Putamen (tissue), 1 donor: ENCODE results near the gene BRD3.

Experiments used
- DNase-seq: peaks from one replicate; pipeline ENCODE4 v3.0.0-alpha.2; 2016; ENCODE audit warnings: low spot score

Gene BRD3

DNA sequence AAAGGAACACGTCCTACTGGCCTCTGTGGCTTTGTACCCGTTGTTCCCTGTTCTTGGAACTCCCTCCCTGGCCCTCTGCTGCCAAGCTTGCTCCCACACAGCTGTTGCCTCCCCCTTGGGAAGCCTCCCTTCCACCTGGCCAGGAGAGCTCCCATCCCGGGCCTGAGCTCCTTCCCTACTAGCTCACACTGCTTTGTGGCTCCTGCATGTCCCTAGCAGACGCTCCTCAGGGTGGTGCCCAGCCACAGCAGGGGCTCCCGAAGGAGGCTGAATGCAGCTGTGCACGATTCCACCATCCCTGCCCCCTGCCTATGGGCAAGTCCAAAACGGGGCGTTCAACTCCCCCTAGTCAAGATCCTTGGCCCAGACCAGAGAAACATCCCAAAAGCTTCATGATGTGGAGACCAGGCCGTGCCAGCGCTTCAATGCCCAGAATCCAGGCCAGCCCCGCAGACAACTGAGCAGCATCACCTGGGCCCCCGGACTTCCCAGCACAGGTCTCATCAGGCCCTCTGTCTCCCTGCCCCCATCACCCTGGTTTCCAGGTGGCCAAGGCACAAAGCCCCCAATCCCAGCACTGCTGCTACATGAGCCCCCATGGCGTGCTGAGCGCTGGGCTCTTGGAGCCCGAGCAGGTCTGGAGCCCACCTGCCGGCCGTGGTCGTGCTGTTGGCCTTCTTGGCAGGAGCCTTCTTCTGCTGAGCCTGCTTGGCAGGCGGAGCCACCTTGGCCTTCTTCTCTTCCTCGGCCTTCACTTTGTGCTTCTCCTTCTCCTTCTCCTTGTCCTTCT is 28.2 kb downstream of the BRD3 start:
- DNase-seq: no peak

DNA sequence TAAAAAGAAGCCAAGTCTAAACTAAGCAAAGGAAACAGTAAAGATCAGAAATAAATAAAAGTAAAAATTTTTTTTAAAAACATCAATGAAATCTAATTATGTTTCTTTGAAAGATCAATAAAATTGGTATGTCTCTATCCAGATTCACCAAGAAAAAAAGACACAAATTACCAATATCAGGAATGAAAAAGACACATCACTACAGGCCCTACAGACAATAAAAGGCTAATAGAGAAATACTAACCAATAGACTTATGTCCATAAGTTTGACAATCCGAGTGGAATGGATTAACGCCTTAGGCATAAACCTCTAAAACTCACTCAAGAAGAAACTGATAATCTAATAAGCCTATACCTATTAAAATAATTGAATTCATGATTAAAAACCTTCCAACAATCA is 30.2 kb downstream of the BRD3 start:
- no peak for DNase-seq

DNA sequence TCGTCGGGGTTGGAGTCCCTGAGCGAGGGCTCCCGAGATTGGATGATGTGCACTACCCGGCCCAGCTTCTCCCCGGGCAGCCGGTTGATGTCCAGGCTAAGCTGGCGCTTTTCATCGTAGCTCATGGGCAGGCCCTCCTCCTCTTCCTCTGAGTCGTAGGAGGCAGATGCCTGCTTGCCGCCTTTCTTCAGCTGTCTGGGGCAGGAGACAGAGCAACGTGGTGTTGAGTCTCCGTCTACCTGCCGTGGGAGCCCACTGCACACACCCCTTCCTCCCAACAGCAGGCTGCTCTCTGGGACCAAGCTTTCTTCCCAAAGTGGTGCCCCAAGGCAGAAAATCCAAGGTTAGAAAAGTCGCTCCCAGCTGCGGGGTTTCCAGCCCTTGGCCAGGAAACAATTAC is 31.7 kb downstream of the BRD3 start:
- DNase-seq: no peak

DNA sequence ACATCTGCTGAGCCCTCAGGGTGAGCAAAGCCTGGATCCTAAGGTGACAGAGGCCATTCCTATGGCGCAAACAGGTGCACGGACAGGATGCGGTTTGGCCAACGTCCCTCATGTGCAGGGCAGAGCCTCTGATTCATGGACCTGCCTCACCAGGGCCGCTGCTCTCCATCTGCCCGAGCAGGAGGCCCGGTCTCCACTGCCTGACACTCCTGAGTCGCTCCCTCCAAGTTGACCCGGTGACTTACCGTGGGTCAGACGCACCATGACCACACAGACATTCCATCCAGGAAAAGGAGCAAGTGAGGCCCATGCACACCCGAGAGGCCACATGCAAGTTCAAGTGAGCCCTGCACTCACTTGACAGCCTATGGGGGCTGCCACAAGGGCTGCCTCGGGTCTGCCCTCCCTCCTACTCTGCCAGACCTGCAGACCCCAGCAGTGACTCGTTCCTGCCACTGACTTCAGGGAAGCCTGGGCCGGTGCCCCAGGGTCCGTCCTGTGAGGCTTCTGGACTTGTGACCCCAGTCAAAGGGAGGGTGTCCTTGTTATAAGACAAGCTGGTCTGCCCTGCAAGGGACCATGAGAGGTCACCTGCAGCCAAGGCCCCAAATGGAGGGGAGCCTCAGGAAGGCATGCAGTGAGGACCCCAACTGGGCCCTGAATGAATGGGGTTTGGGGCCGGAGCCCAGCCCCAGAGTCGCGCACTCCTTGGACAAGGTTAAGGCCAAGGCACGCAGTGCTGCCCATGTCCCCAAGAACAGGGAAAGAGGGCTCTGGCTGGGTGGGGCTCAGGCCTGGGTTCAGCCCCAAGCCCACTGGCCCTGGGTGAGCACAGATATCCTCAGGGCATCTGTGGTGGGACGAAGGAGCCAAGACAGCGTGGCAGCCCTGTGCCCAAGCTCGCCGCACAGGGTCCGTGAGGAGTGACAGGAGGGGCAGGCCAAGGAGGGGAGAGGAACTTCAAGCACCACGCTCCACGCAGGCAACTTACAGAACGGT is 32.5 kb downstream of the BRD3 start:
- DNase-seq: no peak

DNA sequence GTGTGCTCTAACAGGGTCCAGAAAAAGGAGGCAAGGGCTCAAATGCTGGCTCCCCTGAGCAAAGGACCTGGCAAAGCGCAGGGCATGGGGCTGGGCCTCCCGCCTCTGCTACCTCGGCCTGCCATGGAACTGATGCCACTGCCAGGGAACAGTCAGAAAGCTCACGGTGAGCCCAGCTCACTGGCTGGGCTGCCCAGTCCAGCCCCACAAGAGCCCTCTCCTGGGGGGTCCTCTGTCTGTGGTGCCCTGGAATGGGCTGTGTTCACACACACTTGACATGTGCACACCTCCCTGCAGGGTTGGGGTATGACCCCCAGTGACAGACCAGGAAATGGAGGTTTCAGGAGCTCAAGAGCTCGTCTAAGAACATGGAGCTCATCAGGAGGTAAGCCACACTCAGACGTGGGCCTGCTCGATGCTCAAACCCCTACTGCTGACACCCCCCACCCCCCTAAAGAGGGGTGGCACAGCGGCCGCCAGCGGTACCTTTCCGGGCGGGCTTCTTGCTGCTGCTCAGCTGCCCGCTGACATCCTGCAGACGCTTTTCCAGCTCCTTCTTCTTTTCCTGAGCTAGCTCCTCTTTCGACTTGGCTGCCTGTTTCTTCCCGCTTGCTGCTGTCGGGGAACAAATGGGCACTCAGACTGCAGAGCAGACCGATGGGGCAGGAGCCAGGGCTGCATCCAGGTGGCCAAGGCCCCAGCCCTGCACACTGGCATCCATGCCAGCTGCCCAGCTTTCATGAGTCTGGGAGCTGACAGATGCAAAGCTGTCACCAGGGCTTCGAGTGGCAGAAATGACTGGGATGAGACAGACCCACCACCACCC is 33.4 kb downstream of the BRD3 start:
- DNase-seq: no peak

DNA sequence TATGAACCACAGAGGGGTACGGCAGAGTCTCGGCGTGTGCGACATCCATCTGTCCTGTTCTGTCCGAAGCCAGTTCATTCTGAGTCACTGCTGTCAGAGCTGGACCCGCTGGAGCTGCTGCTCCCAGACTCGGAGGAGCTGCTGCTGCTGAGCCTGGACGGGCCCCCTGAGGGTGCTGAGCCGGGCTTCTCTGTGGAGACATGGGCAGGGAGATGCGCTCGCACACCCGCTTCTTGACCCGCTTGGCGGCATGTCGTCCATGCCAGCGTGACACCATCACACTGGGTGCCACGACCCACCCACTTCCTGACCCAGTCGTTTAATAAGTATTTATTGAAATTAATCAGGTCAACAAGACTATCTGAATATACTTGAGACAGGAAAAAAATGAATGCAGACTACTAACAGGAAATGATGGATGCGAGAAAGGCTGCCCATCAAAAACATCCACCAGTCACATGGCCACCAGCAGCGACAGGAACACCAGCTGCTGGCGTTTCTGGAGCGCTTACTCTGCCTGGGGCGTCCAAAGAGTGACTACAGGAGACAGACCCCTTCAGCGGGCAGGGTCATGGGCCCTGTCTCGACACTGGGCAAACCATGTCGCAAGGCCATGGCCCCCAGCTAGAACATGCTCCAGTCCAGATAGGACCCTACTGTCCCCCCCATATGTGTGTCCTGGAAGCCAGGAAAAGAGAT is 34.2 kb downstream of the BRD3 start:
- no peak for DNase-seq

DNA sequence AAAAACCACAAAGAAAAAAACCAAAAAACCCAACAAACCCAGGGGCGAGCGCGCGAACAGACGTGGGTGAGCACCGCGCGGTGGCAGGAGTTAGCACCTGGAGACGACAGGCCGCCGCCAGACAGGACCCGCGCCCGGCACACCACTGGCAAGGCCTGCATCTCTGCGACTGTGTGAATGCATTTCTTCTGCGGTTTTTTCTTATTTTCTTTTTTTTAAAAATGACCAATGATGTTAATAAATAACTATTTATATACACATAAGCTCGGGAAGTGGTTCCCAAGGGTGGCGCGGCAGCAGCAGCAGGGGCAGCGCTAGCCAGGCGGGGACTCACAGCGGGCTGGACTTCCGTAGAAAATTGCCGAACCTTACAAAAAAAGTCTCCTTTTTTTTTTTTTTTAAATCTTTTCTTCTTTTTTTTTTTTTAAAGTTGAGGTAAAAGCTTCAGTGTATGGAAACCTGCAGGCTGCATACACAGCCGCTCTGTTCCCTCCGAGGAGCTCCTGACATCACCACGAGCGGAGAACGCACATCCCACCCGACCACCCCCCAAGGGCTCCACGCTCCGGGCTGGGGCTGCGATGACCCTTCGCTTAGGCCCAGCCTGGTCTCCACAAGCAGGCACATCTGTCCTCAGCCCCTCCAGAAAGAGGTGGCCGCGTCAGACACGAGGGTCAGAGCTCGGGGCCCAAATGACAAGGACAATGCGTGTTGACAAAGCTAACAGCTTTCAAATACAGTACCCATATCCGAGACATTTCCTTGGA is 35.2 kb downstream of the BRD3 start:
- DNase-seq: no peak

DNA sequence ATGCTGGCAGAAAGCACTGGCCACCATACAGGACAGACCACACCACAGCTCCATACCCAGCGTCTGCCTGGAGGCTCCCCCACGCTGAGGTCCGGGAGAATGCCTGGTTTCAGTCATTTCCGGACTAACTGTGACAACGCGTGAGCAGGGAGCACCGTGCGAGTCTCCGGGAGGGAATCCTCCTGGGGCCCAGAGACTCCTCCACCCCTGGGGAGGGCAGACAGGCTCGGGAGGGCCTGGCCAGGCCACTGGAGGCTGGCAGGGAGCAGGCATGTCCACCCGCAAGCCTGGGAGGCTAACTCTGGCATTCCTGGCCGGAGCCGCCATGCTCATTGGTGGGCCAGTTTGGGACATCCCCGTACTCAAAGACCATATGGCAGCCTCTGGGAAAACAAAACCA is 36.0 kb downstream of the BRD3 start:
- DNase-seq: no peak

DNA sequence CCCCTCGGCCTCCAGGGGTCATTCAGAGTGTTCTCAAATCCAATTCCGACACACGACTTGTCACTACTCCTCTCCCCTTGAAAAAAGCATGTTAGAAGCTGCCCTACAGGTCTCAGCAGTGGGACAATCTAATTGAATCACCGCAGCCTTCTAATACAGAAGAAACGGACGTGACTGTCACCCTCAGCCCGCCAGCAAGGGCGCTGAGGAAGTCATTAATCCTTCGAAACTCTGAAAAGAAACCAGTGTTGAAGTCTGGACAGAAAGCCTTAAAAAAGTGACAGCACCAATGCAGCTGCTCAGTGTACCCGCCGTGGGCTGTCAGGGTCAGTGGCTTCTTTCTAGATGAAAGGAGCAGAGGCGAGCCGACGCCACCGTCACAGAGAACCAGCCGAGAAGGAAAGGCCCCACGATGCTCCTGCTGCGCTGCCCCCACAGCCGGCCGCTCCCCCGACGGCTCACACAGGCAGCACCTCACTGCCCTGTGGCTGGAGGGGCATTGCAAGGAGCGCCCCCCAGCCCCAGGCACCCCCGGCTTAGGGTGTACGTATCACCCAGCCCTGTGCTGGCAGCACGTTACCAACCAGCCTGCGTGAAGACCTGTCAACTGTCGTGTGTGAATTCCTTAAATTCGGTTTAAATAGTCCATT is 36.9 kb downstream of the BRD3 start:
- no peak for DNase-seq

DNA sequence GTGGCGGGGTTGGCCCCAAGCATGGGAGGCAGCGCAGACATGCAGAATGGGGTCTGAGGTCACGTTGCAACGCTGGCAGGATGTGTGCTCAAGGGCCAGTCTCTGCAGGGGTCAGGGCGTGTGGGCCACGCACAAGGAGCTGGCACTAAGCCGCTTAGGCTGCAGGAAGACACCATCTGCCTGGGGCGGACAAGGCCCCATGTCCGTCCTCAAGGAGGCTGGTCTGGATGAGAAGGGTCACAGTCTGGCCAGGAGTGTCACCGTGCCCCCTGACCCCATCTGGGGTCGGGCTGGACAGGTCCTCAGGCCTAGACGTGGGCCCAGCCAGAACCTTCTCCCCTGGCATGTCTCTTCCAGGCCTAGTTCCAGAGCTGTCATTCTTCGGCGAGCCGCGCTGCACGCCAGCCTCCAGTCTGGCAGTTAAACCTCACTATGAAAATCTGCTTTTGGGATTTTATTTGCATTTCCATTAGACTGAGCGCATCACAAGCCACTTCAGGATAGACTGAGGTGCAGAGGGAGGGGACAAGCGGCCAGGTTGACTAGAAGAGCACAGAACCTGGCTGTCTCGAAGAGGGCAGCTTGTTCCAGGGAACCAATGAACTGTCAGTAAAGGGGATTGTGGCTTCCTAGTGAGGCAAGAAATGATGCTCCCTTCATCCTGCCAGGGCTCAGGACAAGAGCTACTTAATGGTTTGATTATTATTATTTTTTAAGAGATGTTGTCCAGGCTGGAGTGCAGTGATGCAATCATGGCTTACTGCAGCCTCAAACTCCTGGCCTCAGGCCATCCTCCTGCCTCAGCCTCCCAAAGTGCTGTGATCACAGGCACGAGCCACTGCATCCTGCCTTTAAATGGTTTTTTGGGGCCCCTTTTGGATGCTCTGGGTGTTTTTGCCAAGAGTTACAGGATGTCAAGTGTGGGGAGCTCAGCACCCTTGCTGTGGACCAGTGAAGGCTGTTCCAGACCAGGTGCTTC is 38.3 kb downstream of the BRD3 start:
- DNase-seq: no peak

DNA sequence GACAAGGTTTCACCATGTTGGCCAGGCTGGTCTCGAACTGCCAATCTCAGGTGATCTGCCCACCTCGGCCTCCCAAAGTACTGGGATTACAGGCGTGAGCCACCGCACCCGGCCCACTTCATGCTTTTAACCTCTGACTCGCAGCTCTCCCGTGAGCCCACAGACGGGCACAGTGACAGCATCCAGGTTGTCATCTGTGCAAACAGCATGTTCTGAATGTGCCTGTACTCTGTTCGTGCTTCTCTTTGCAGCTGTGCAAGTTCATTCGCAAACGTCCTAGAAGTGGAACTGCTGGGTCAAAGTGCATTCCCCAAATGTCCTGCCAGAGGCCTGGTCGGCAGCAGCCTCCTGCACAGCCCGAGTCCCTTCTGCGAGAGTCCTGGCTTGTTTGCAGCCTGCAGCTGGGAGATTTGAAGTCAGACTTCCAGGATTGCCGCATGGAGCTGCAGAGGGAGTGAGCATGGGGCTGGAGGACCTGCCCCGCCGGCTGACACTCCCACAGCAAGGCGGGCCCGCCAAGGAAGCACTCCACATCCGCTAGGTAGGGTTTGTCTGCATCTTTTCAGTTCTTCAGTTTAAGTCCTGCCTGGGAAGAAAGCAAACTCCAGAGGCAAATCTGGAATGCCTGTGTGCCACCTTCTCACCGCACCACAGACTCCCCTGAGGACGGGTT is 39.1 kb downstream of the BRD3 start:
- DNase-seq: no peak

DNA sequence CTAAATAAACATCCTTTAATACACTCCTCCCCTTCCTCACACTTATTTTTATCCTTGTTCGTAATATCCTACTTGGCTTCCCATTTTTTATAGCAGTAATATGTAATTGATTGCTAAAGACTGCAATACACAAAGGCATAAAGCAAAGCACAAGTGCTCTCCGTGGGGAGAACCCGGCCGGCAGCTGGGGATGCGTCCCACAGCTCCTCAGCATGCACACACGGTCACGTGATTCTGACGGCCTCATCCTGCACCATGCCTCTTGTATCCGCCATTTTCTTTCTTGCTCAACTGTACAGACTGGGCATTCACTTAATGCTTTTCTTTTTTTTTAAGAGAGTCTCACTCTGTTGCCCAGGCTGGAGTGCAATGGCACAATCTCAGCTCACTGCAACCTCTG is 39.8 kb downstream of the BRD3 start:
- DNase-seq: no peak

DNA sequence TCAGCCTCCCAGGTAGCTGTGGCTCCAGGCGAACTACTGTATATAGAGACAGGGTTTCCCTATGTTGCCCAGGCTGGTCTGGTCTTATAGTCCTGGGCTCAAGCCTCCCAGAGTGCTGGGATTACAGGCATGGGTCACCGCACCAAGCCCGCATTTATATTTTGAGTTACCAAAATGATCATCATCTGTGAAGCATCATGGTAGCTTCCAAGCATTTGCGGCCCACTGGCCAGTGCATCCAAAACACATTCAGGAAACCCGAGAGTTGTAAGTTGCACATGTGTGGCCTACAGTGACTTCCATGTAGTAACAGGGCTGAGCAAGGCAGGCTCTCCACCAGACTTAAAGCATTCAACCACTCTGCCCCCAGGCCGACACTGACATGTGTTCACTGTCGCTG is 40.3 kb downstream of the BRD3 start:
- DNase-seq: no peak

DNA sequence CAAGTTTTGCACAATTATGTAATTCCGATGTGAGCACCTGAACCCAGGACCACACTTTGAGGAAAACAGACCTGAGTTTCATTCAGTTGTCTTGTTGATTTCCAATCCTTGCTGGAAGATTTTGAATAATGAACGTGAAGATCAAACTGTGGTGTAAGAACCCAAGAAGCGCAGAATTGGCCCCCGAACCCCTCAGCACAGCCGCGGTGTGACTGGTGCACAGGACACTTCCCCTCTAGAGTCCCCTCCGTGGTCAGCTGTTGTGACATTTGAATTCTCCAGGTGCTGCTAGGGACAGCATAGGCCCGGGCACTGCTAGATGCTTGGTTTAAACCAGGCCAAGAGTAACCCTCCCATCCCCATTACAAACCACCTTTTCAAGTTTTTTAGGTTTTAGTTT is 40.8 kb downstream of the BRD3 start:
- DNase-seq: no peak

DNA sequence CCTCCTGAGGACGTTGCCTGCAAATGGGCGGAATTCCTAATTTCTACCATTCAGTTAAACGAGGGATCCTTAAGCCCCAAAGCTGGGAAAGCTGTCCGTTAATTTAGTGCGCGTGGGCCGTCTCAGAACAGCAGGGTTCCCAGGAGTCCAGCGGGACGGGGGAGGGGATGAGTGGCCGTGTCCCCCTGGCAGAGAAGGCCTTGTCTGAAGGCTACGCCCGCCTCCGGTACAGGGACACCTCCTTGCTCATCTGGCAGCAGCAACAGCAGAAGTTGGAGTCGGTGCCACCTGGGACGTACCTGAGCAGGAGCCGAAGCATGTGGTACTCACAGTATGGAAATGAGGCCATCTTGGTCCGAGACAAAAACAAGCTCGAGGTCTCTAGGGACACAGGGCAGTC is 41.2 kb downstream of the BRD3 start:
- DNase-seq: no peak

DNA sequence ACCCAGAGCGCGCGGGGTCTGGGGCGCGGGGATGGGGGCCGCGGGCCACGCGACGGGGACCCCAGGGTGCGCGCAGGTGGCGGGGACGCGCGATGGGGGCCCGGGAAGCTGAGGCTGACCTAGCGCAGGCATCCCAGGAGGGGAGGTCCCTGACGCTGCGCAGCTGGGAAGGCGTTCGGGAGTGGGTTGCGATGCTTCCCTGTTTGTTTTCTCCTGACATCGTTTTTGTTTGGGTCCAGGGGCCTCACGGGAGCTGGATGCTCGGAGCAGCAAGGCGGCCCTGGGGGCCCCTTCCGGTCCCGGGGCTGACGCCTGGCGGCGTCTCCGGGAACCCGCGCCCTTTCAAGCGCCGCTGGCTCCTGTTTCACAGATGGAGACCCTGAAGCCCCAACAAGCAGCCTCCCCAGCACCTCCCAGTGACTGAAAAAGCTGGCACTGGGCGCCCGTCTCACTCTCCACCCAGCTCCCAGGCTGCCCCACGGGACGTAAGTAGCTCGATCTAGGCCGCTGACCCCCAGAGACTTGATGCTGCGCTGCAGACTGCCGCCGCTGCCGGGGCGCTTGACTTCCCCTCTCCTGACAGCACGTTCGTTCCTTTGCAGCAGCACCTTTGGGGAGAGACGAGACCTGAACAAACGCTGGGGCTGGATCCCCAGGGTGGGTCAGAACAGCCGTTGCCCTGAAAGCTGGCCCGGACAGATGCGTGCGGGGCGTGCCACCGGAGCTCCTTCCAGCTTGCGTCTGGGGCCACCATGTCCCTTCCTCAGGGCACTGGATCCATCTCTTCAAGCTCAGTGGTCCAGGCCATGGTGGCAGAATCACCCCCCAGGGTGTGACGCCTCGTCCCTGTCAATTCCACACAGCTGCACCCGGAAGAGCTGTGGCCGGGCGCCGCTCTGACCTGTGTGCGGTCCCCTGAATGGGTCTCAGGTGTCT is 42.0 kb downstream of the BRD3 start:
- DNase-seq: peak; percentile 19

DNA sequence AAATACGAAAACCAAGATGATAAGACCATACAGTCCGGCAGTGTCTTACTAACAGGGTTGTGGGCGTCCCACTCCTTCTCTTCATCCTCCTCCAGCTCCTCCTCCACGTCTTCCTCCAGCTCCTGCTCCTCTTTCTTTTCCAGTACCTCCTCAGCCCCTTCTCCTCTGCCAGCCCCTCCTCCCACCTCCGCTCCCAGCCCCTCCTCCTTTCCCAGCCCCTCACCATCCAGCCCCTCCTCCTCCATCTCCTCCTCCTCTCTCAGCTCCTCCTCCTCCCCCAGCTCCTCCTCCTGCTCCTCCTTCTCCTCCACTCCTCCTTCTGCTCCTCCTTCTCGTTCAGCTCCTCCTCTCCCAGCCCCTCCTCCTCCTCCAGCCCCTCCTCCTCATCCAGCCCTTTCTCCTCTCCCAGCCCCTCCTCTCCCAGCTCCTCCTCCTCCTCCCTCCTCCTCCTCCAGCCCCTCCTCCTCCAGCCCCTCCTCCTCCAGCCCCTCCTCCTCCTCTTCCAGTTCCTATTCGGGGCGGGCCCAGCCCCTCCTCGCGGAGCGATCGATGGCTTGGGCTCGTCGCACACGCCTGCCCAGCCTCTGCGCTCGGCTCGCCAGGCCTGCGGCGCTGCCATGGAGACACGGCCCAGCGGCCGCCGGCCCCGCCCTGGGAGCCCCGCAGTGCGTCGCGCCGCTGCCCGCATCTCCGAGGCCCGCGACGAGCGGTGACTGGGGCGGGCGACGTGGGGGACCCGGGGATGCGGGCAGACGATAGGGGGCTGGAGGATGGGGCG is 42.8 kb downstream of the BRD3 start, which contains the start of gene BRD3OS:
Gene BRD3OS (plus strand): TSS at position 654 of the 778 bp plus-strand sequence. CDS start 1,267 bp downstream, outside the sequence.
- DNase-seq: peak; percentile 100
